K562 (cell line): Measurements from ENCODE around the gene GNA15. TPM values are rescaled to one million over a fixed set of nuclear protein-coding genes. Genes with fewer than 3 reads are reported as not detected.
A peak's percentile ranks its signal among the peaks of the same experiment; 100 is the strongest.

Experiments used
- ATAC-seq: fragments of 200-7000 bp; cut with Tn5 transposase; 3 replicates; pipeline ENCODE4 v1.9.1; 2020; ENCODE audit warnings: moderate library complexity
- BruUV-seq: library from RNA; stranded (reverse); fragments of 400-500 nt; replicated peaks from 2 replicates; lab custom pipeline; 2021; lab: Mats Ljungman, UMichigan
- CTCF ChIA-PET: fragments of 300-600 bp; formaldehyde crosslinking; extraction: SDS; loops from one replicate; lab custom pipeline; 2021; ENCODE audit warnings: low intra/inter-chr PET ratio; lab: Yijun Ruan, JAX
- POLR2A ChIA-PET: fragments of 300-600, 350-650 bp; sonication (Branson Sonifier 250); formaldehyde crosslinking; extraction: SDS; loops from one replicate; lab custom pipeline; 2021; ENCODE audit warnings: antibody characterized with exemption, inconsistent platforms; lab: Yijun Ruan, JAX
- DNase-seq, 4 experiments: peaks; one replicate each; pipeline versions ENCODE4 v3.0.0 to v3.0.0-alpha.2; 2011 to 2018; ENCODE audit warnings: low spot score in 3 of 4, mixed read lengths in 3 of 4; ENCODE audit errors: extremely low read depth in 1 of 4
- FAIRE-seq: peaks from 2 replicates; lab custom pipeline; 2011; peaks lifted over from hg19 to GRCh38; lab: Jason Lieb, UNC
- H2AFZ ChIP-seq: 2 replicates; pipeline ENCODE4 v1.6.0; 2011; ENCODE audit warnings: low read depth, low read length, control low read depth, inconsistent platforms
- H3K27ac ChIP-seq: fragments of 200-600 bp; 3 replicates; pipeline ENCODE4 v1.8.0; 2011; ENCODE audit warnings: low read depth, mild to moderate bottlenecking, control low read depth, inconsistent platforms, low read length, moderate library complexity, mixed read lengths; ENCODE audit errors: extremely low read depth
- H3K27me3 ChIP-seq, 2 experiments: fragments of 300-600 bp in 1 of 2; 2 replicates in 1 of 2; 3 replicates in 1 of 2; pipeline versions ENCODE4 v1.6.0 to v1.8.0; 2011; ENCODE audit warnings: inconsistent platforms in 2 of 2, low read length in 2 of 2, mild to moderate bottlenecking in 1 of 2, mixed read lengths in 1 of 2, moderate library complexity in 1 of 2; ENCODE audit not compliant: control insufficient read depth in 2 of 2, insufficient read depth in 2 of 2
- H3K36me3 ChIP-seq: fragments of 300-600 bp; 3 replicates; pipeline ENCODE4 v1.8.0; 2011; ENCODE audit warnings: mild to moderate bottlenecking, low read length, inconsistent platforms; ENCODE audit not compliant: control insufficient read depth, insufficient read depth
- H3K4me1 ChIP-seq, 2 experiments: fragments of 200-600 bp in 1 of 2; replicated peaks in 1 of 2; 2 replicates in 1 of 2; 3 replicates in 1 of 2; pipeline versions ENCODE4 v1.5.1 to v1.8.0; 2011; ENCODE audit warnings: inconsistent platforms in 2 of 2, low read length in 2 of 2, mild to moderate bottlenecking in 1 of 2, mixed read lengths in 1 of 2, moderate library complexity in 1 of 2; ENCODE audit not compliant: control insufficient read depth in 2 of 2, insufficient read depth in 2 of 2
- H3K4me2 ChIP-seq: 2 replicates; pipeline ENCODE4 v1.6.1; 2011; ENCODE audit warnings: low read length, control low read depth, inconsistent platforms, mixed read lengths; ENCODE audit not compliant: insufficient read depth
- H3K4me3 ChIP-seq: fragments of 200-600 bp; sonication (generic), shearing (Covaris generic); 2 replicates; pipeline ENCODE4 v1.5.1; 2016; ENCODE audit warnings: control low read depth, inconsistent platforms
- H3K79me2 ChIP-seq: fragments of 200-600 bp; 3 replicates; pipeline ENCODE4 v1.8.0; 2011; ENCODE audit warnings: low read length, inconsistent platforms; ENCODE audit not compliant: control insufficient read depth, insufficient read depth
- H3K9ac ChIP-seq, 2 experiments: 2 replicates each; pipeline versions ENCODE4 v1.6.0 to v1.6.1; 2011; ENCODE audit warnings: low read depth in 2 of 2, low read length in 2 of 2, control low read depth in 1 of 2, inconsistent platforms in 1 of 2, mild to moderate bottlenecking in 1 of 2, mixed read lengths in 1 of 2; ENCODE audit not compliant: insufficient read depth in 1 of 2
- H3K9me1 ChIP-seq: one replicate; pipeline ENCODE4 v1.6.0; 2011; ENCODE audit warnings: inconsistent platforms, mild to moderate bottlenecking, low read length, moderate library complexity; ENCODE audit not compliant: control insufficient read depth, insufficient read depth
- H3K9me3 ChIP-seq: replicated peaks from 2 replicates; pipeline ENCODE4 v1.5.1; 2011; ENCODE audit warnings: low read depth, low read length, inconsistent platforms; ENCODE audit not compliant: control insufficient read depth, insufficient read depth
- H4K20me1 ChIP-seq: replicated peaks from 2 replicates; pipeline ENCODE4 v1.6.1; 2011; ENCODE audit warnings: low read length, inconsistent platforms, mixed read lengths; ENCODE audit not compliant: control insufficient read depth, insufficient read depth
- ATF1 ChIP-seq, 2 experiments: fragments of 450-650 bp in 1 of 2; IDR thresholded peaks; 2 replicates each; pipeline ENCODE4 v1.6.1; 2016; ENCODE audit warnings: missing compliant biosample characterization in 1 of 2, missing genetic modification characterization in 1 of 2
- ATF7 ChIP-seq: fragments of 450-650 bp; IDR thresholded peaks from 2 replicates; pipeline ENCODE4 v1.7.1; 2014; ENCODE audit warnings: mild to moderate bottlenecking, moderate library complexity
- CREB5 ChIP-seq: fragments of 250-450 bp; sonication (Bioruptor Pico); IDR thresholded peaks from 2 replicates; pipeline ENCODE4 v1.5.0; 2020; ENCODE audit warnings: mild to moderate bottlenecking
- DEAF1 ChIP-seq: fragments of 450-650 bp; formaldehyde crosslinking; IDR thresholded peaks from 2 replicates; pipeline ENCODE4 v1.4.0; 2020; ENCODE audit warnings: mild to moderate bottlenecking, moderate library complexity
- ELK1 ChIP-seq: sonication (generic); formaldehyde crosslinking; IDR thresholded peaks from 2 replicates; pipeline ENCODE4 v1.8.1; 2022; ENCODE audit warnings: missing genetic modification reagents
- FOXJ3 ChIP-seq: sonication (generic); formaldehyde crosslinking; IDR thresholded peaks from 2 replicates; pipeline ENCODE4 v1.4.0; 2020; ENCODE audit warnings: mild to moderate bottlenecking, missing genetic modification reagents
- ILF3 ChIP-seq: fragments of 450-650 bp; IDR thresholded peaks from 2 replicates; pipeline ENCODE4 v1.6.1; 2018; ENCODE audit warnings: antibody characterized with exemption, mild to moderate bottlenecking, moderate library complexity, borderline replicate concordance
- KDM5B ChIP-seq: fragments of 200-600 bp; sonication (generic); IDR thresholded peaks from 2 replicates; pipeline ENCODE4 v1.6.1; 2012; ENCODE audit warnings: low read depth, mild to moderate bottlenecking, moderate library complexity, low read length, control low read depth, inconsistent platforms; ENCODE audit not compliant: insufficient replicate concordance
- RAD21 ChIP-seq, 2 experiments: fragments of 250-450 bp in 1 of 2; fragments of 450-650 bp in 1 of 2; sonication (Bioruptor Pico) in 1 of 2; formaldehyde crosslinking in 1 of 2; IDR thresholded peaks in 1 of 2; conservative IDR thresholded peaks in 1 of 2; 2 replicates each; pipeline versions ENCODE4 v1.4.0 to v1.8.0; 2020 to 2022; ENCODE audit warnings: mild to moderate bottlenecking in 2 of 2, moderate library complexity in 1 of 2
- SOX6 ChIP-seq: fragments of 450-650 bp; IDR thresholded peaks from 2 replicates; pipeline ENCODE4 v1.6.1; 2014; ENCODE audit warnings: mild to moderate bottlenecking
- TAF15 ChIP-seq: fragments of 200-400 bp; formaldehyde crosslinking; IDR thresholded peaks from 2 replicates; pipeline ENCODE4 v1.6.1; 2017; ENCODE audit warnings: mild to moderate bottlenecking, low read depth, low read length, moderate library complexity
- ZBTB33 ChIP-seq: sonication (generic); formaldehyde crosslinking; IDR thresholded peaks from 2 replicates; pipeline ENCODE4 v1.8.1; 2023; ENCODE audit warnings: mild to moderate bottlenecking, missing genetic modification reagents
- ZKSCAN3 ChIP-seq: fragments of 250-450 bp; sonication (Bioruptor Pico); IDR thresholded peaks from 2 replicates; pipeline ENCODE4 v1.4.0; 2020
- ZNF584 ChIP-seq: fragments of 200-800 bp; sonication (Bioruptor generic); IDR thresholded peaks from 2 replicates; pipeline ENCODE4 v1.6.1; 2016; ENCODE audit warnings: low read depth, mild to moderate bottlenecking, missing genetic modification characterization, missing compliant biosample characterization
- ZSCAN29 ChIP-seq: fragments of 450-650 bp; IDR thresholded peaks from 2 replicates; pipeline ENCODE4 v1.6.1; 2017
- WGBS: fragments of 100-300 bp; shearing (Covaris generic); methylation state at CpG from one replicate; pipeline ENCODE4 v1.1.6; 2016; ENCODE audit warnings: low coverage, mixed read lengths; ENCODE audit not compliant: insufficient coverage; ENCODE audit errors: missing lambda C conversion rate; 5-methylcytosine and 5-hydroxymethylcytosine counted together
- in situ Hi-C: fragments of 300-500 bp; cut with MboI; formaldehyde crosslinking; loops from 4 replicates; pipeline ENCODE4 v1.15.0; 2018; ENCODE audit warnings: inconsistent platforms, mixed read lengths
- intact Hi-C: fragments of 100-400 bp; cut with micrococcal nuclease; formaldehyde crosslinking; loops from 2 replicates; pipeline ENCODE4 v1.14.2; 2022
- polyA plus RNA-seq, 8 experiments: library from polyadenylated mRNA; depleted of rRNA in 4 of 8; stranded (reverse) in 5 of 8; unstranded in 3 of 8; fragments of >200 nt; fragmentation: Nextera tagmentation in 2 of 8; fragmentation: Illumina TruSeq in 1 of 8; extraction: Ambion mirVana in 2 of 8; extraction: Trizol in 1 of 8; gene quantifications; 2 replicates each; pipeline versions ENCODE4 v1.2.1 to v1.2.3, GENCODE V29; 2011 to 2014; ENCODE audit warnings: inconsistent platforms in 1 of 8, missing spikeins in 1 of 8
- total RNA-seq, 7 experiments: library from RNA; depleted of rRNA in 6 of 7; stranded (reverse); fragments of >200 nt in 6 of 7; fragmentation: Illumina TruSeq in 2 of 7; extraction: Trizol in 2 of 7; gene quantifications; 2 replicates each; pipeline versions ENCODE4 v1.2.1 to v1.2.3, GENCODE V29; 2011 to 2021; ENCODE audit warnings: low replicate concordance in 1 of 7

GNA15 gene
- total and polyA plus RNA-seq, 9 of the 15 experiments (the other 6 are each of a cell fraction or from before 2014, with no cell fraction given), result 0.03 to 0.24 (median 0.11) TPM; not detected in 1

- peaks cover 8% of the 10 kb centered on the region for H3K9me3 ChIP-seq
- peak; percentile 99 for ATAC-seq
- in situ Hi-C loops, result no loop called here
- CTCF ChIA-PET, result interaction anchor here (0.6 to 1.5 kb wide), 7 partner anchors 16 to 212 kb away, joined by 3 to 10 read pairs (median 5); no protein-coding TSS in a partner anchor
- no peaks in the 10 kb centered on the region for H3K36me3 ChIP-seq
- intact Hi-C loops, result loop anchor here (1.0 to 2.0 kb wide), 4 partner anchors 34 to 213 kb away; no protein-coding TSS in a partner anchor
- no peaks in the 10 kb centered on the region for H3K27me3 ChIP-seq
- no peaks in the 10 kb centered on the region for H4K20me1 ChIP-seq
- H2AFZ ChIP-seq, result peak overlapping the region; percentile 91
- no peaks in the 10 kb centered on the region for H3K79me2 ChIP-seq
- H3K4me1 ChIP-seq, result peaks cover 4 to 13% of the 10 kb centered on the region in 2 experiments; a peak in 3 of 5 replicates
- peak; percentile 85 to 91 (median 90) for DNase-seq
- WGBS, result 5% methylated on average over 24 of the region's 27 CpGs
- no peaks in the 10 kb centered on the region for H3K9me1 ChIP-seq
- H3K9ac ChIP-seq, result peak overlapping the region in 1 of 2 experiments; percentile 80; a peak in 1 of 4 replicates
- FAIRE-seq, result peak; percentile 81
- no peak overlapping the region for H3K27ac ChIP-seq
- POLR2A ChIA-PET, result no interaction called here
- BruUV-seq, result no TSS peak
- no peak overlapping the region for H3K4me3 ChIP-seq
- peak overlapping the region; percentile 70 for H3K4me2 ChIP-seq
- TF ChIP-seq CREB5 (CRISPR knock-in tag), result no peak
- no peak for TF ChIP-seq ZKSCAN3 (CRISPR knock-in tag)
- no peak for TF ChIP-seq ATF1 (CRISPR knock-in tag; IDR thresholded peaks at IDR 0.05)
- TF ChIP-seq ATF1 (tag; IDR thresholded peaks at IDR 0.05), result peak; percentile 36
- no peak for TF ChIP-seq KDM5B
- no peak for TF ChIP-seq ZNF584 (CRISPR knock-in tag)
- 0 out of 2 replicates have a peak, but pooled peaks have one; percentile 29 for TF ChIP-seq ATF7
- TF ChIP-seq ELK1 (CRISPR knock-in tag), result no peak
- TF ChIP-seq ILF3, result no peak
- TF ChIP-seq ZSCAN29, result no peak
- no peak for TF ChIP-seq SOX6
- TF ChIP-seq DEAF1 (CRISPR knock-in tag), result peak; percentile 88
- no peak for TF ChIP-seq FOXJ3 (CRISPR knock-in tag)
- no peak for TF ChIP-seq TAF15
- TF ChIP-seq ZBTB33 (CRISPR knock-in tag), result 0 out of 2 replicates have a peak, but pooled peaks have one; percentile 30
- TF ChIP-seq RAD21 (CRISPR knock-in tag; conservative IDR thresholded peaks at IDR 0.05 in 1 of 2, IDR thresholded peaks at IDR 0.05 in 1 of 2), result peak; percentile 90 to 95
Measured at GRCh38 chr19:3163230-3163886, 27.5 kb downstream of the GNA15 start.
